ENCODE measurements around the gene PDLIM7. TPM values are rescaled to one million over a fixed set of nuclear protein-coding genes. Genes with fewer than 3 reads are reported as not detected.

The PDLIM7 gene
- total and polyA plus RNA-seq, 10 of the 15 experiments (the other 5 are each of a cell fraction or from before 2014, with no cell fraction given) = 0.82 to 36.6 (median 19.3) TPM

DNA sequence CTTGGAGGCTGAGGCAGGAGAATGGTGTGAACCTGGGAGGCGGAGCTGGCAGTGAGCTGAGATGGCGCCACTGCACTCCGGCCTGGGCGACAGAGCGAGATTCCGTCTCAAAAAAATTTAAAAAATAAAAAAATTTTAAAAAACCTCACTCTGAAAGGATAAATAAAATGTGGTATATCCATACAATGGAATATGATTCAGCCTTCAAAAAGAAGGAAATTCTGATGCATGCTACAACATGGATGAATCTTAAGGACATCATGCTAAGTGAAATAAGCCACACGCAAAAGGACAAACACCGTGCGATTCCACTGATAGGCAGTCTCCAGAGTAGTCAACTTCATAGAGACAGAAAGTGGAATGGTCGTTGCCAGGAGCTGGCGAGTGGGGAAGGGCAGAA is 32.4 kb downstream of the PDLIM7 start:
- Histone ChIP-seq H3K79me2 (ENCODE audit: control insufficient read depth, insufficient read depth, low read length) (no peaks in the 10 kb centered on the region), H3K4me2 (ENCODE audit: control insufficient read depth, insufficient read depth) (no peak overlapping the region), H3K27me3 (replicated peaks in 1 of 2; ENCODE audit: control insufficient read depth in 2 of 2, insufficient read depth in 2 of 2, low read length in 1 of 2) (no peaks in the 10 kb centered on the region), H4K20me1 (ENCODE audit: control insufficient read depth, insufficient read depth) (no peaks in the 10 kb centered on the region), H3K9me3 (replicated peaks; ENCODE audit: control insufficient read depth, insufficient read depth, low read length) (no peaks in the 10 kb centered on the region), H3K4me3 (no peak overlapping the region), H3K9ac (ENCODE audit: control insufficient read depth, insufficient read depth, low read length) (no peak overlapping the region), H3K27ac (ENCODE audit: control insufficient read depth, insufficient read depth) (no peak overlapping the region), H3K36me3 (ENCODE audit: control insufficient read depth in 2 of 2, insufficient read depth in 2 of 2, low read length in 1 of 2) (no peaks in the 10 kb centered on the region), H2AFZ (ENCODE audit: control insufficient read depth, low read depth, low read length) (no peak overlapping the region), H3K4me1 (ENCODE audit: control insufficient read depth, insufficient read depth, low read length) (no peaks in the 10 kb centered on the region; the same call in 1 of the 2 replicates)
- in situ Hi-C loops (cut with MboI) (no loop called here), intact Hi-C loops (cut with micrococcal nuclease; ENCODE audit: unreplicated experiment) (no loop called here)
- WGBS (ENCODE audit: insufficient coverage, insufficient replicate concordance, low lambda C conversion rate, missing lambda C conversion rate) = 82% methylated on average over 11 of the region's 11 CpGs
- no peak for FAIRE-seq
- no peak for DNase-seq (ENCODE audit: low read depth, low spot score)
- no TSS peak for BruUV-seq (replicated peaks)
- RAD21 ChIA-PET (ENCODE audit: unreplicated experiment) = no interaction called here
- POLR2A ChIA-PET = no interaction called here
- TF ChIP-seq, protein P1, sequence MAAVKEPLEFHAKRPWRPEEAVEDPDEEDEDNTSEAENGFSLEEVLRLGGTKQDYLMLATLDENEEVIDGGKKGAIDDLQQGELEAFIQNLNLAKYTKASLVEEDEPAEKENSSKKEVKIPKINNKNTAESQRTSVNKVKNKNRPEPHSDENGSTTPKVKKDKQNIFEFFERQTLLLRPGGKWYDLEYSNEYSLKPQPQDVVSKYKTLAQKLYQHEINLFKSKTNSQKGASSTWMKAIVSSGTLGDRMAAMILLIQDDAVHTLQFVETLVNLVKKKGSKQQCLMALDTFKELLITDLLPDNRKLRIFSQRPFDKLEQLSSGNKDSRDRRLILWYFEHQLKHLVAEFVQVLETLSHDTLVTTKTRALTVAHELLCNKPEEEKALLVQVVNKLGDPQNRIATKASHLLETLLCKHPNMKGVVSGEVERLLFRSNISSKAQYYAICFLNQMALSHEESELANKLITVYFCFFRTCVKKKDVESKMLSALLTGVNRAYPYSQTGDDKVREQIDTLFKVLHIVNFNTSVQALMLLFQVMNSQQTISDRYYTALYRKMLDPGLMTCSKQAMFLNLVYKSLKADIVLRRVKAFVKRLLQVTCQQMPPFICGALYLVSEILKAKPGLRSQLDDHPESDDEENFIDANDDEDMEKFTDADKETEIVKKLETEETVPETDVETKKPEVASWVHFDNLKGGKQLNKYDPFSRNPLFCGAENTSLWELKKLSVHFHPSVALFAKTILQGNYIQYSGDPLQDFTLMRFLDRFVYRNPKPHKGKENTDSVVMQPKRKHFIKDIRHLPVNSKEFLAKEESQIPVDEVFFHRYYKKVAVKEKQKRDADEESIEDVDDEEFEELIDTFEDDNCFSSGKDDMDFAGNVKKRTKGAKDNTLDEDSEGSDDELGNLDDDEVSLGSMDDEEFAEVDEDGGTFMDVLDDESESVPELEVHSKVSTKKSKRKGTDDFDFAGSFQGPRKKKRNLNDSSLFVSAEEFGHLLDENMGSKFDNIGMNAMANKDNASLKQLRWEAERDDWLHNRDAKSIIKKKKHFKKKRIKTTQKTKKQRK (IDR thresholded peaks at IDR 0.05; ENCODE audit: low read depth, low read length) = no peak
- no peak for TF ChIP-seq RELA (IDR thresholded peaks at IDR 0.05; ENCODE audit: borderline replicate concordance, partially characterized antibody)
- no peak for TF ChIP-seq USF1 (IDR thresholded peaks at IDR 0.05; ENCODE audit: borderline replicate concordance, extremely low read length, insufficient read depth, low read depth, low read length)
- no peak for TF ChIP-seq EP300 (IDR thresholded peaks at IDR 0.05; ENCODE audit: borderline replicate concordance in 1 of 2, control insufficient read depth in 1 of 2, low read depth in 2 of 2, low read length in 2 of 2)
- no peak for TF ChIP-seq PAX8 (IDR thresholded peaks at IDR 0.05)
- TF ChIP-seq TCF3 (IDR thresholded peaks at IDR 0.05; ENCODE audit: borderline replicate concordance, insufficient read depth, low read depth, low read length) = no peak
- no peak for TF ChIP-seq PML (IDR thresholded peaks at IDR 0.05; ENCODE audit: low read length)
- TF ChIP-seq NR2C2 (IDR thresholded peaks at IDR 0.05; ENCODE audit: borderline replicate concordance, control insufficient read depth, insufficient read length, low read depth) = no peak
- no peak for TF ChIP-seq NBN (IDR thresholded peaks at IDR 0.05)
- TF ChIP-seq IRF4 (IDR thresholded peaks at IDR 0.05; ENCODE audit: low read depth, low read length) = no peak
- TF ChIP-seq, protein P2, sequence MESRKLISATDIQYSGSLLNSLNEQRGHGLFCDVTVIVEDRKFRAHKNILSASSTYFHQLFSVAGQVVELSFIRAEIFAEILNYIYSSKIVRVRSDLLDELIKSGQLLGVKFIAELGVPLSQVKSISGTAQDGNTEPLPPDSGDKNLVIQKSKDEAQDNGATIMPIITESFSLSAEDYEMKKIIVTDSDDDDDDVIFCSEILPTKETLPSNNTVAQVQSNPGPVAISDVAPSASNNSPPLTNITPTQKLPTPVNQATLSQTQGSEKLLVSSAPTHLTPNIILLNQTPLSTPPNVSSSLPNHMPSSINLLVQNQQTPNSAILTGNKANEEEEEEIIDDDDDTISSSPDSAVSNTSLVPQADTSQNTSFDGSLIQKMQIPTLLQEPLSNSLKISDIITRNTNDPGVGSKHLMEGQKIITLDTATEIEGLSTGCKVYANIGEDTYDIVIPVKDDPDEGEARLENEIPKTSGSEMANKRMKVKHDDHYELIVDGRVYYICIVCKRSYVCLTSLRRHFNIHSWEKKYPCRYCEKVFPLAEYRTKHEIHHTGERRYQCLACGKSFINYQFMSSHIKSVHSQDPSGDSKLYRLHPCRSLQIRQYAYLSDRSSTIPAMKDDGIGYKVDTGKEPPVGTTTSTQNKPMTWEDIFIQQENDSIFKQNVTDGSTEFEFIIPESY (IDR thresholded peaks at IDR 0.05) = no peak
- no peak for TF ChIP-seq POLR2AphosphoS5 (IDR thresholded peaks at IDR 0.05; ENCODE audit: low read length)
- TF ChIP-seq NFXL1 (IDR thresholded peaks at IDR 0.05; ENCODE audit: borderline replicate concordance) = no peak
- no peak for TF ChIP-seq MTA2 (IDR thresholded peaks at IDR 0.05; ENCODE audit: low read depth)
- no peak for TF ChIP-seq ETV6 (conservative IDR thresholded peaks at IDR 0.05 in 1 of 2, IDR thresholded peaks at IDR 0.05 in 1 of 2; ENCODE audit: borderline replicate concordance in 1 of 2, low read depth in 1 of 2)
- no peak for TF ChIP-seq RFX5 (IDR thresholded peaks at IDR 0.05; ENCODE audit: low read depth, low read length)
- no peak for ATAC-seq
- SMC1A ChIA-PET (ENCODE audit: uncharacterized antibody, unreplicated experiment) = no interaction called here
- CTCF ChIA-PET = interaction anchor here (1.5 kb wide), 1 partner anchor 62 kb away, joined by 4 read pairs; no protein-coding TSS in a partner anchor

Measured in GM12878 (cell line).